Neuronal stem cell (in vitro differentiated cells): ENCODE results near the gene WDR88.
"Not testable (repeated sequence)": the region's sequence is repeated elsewhere in the genome, so short reads cannot be mapped to it uniquely, and the experiment has no call there.

Source experiments
- DNase-seq: peaks from one replicate; pipeline ENCODE4 v3.0.0-alpha.2; 2013; ENCODE audit warnings: low spot score
- H2AFZ ChIP-seq: one replicate; pipeline ENCODE4 v1.6.1; 2013; ENCODE audit warnings: mild to moderate bottlenecking, low read length, inconsistent platforms
- H2AK5ac ChIP-seq: 2 replicates; pipeline ENCODE4 v1.6.1; 2013; ENCODE audit warnings: low read depth, mild to moderate bottlenecking, inconsistent platforms, low read length, moderate library complexity, mixed read lengths
- H2BK120ac ChIP-seq: 2 replicates; pipeline ENCODE4 v1.6.1; 2013; ENCODE audit warnings: low read depth, mild to moderate bottlenecking, inconsistent platforms, low read length, moderate library complexity, mixed read lengths
- H2BK12ac ChIP-seq: one replicate; pipeline ENCODE4 v1.6.1; 2013; ENCODE audit warnings: low read length, inconsistent platforms
- H2BK15ac ChIP-seq: 2 replicates; pipeline ENCODE4 v1.6.1; 2013; ENCODE audit warnings: mild to moderate bottlenecking, low read length, inconsistent platforms, mixed read lengths
- H2BK5ac ChIP-seq: one replicate; pipeline ENCODE4 v1.6.1; 2013; ENCODE audit warnings: inconsistent platforms, mild to moderate bottlenecking, low read length, moderate library complexity
- H3K14ac ChIP-seq: one replicate; pipeline ENCODE4 v1.6.1; 2013; ENCODE audit warnings: low read length, inconsistent platforms
- H3K18ac ChIP-seq: 2 replicates; pipeline ENCODE4 v1.6.1; 2013; ENCODE audit warnings: low read length, inconsistent platforms
- H3K23ac ChIP-seq: 2 replicates; pipeline ENCODE4 v1.6.1; 2013; ENCODE audit warnings: low read depth, mild to moderate bottlenecking, mixed read lengths, low read length, inconsistent platforms; ENCODE audit not compliant: poor library complexity
- H3K27ac ChIP-seq: replicated peaks from 3 replicates; pipeline ENCODE4 v1.5.1; 2013; ENCODE audit warnings: low read length, inconsistent platforms
- H3K27me3 ChIP-seq, 3 experiments: 2 replicates each; pipeline ENCODE4 v1.6.1; 2013; ENCODE audit warnings: low read length in 3 of 3, mild to moderate bottlenecking in 2 of 3, inconsistent platforms in 1 of 3, low read depth in 1 of 3, mixed read lengths in 1 of 3, moderate library complexity in 1 of 3; ENCODE audit not compliant: control insufficient read depth in 3 of 3, insufficient read depth in 3 of 3
- H3K36me3 ChIP-seq, 2 donors: replicated peaks in 1 of 2; 2 replicates each; pipeline ENCODE4 v1.6.1; 2013; ENCODE audit warnings: low read length in 2 of 2; ENCODE audit not compliant: control insufficient read depth in 2 of 2, insufficient read depth in 2 of 2
- H3K4ac ChIP-seq: 2 replicates; pipeline ENCODE4 v1.6.1; 2013; ENCODE audit warnings: inconsistent platforms, mild to moderate bottlenecking, low read length, moderate library complexity
- H3K4me1 ChIP-seq, 2 donors: 1 replicate in 1 of 2; 2 replicates in 1 of 2; pipeline ENCODE4 v1.6.1; 2013; ENCODE audit warnings: low read length in 2 of 2, low read depth in 1 of 2; ENCODE audit not compliant: control insufficient read depth in 2 of 2, insufficient read depth in 1 of 2
- H3K4me2 ChIP-seq: one replicate; pipeline ENCODE4 v1.6.1; 2013; ENCODE audit warnings: mild to moderate bottlenecking, low read length, inconsistent platforms; ENCODE audit not compliant: insufficient read depth, poor library complexity, severe bottlenecking
- H3K4me3 ChIP-seq, 2 donors: 2 replicates each; pipeline ENCODE4 v1.5.1; 2013; ENCODE audit warnings: low read length in 2 of 2, mild to moderate bottlenecking in 2 of 2, inconsistent platforms in 1 of 2, moderate library complexity in 1 of 2
- H3K79me1 ChIP-seq: one replicate; pipeline ENCODE4 v1.6.1; 2013; ENCODE audit warnings: low read depth, mild to moderate bottlenecking, inconsistent platforms, low read length, moderate library complexity
- H3K9ac ChIP-seq: one replicate; pipeline ENCODE4 v1.6.1; 2013; ENCODE audit warnings: mild to moderate bottlenecking, low read depth, low read length, inconsistent platforms; ENCODE audit not compliant: poor library complexity
- H3K9me3 ChIP-seq, 2 donors: replicated peaks in 1 of 2; 2 replicates each; pipeline versions ENCODE3 to v1.6.1; 2013; ENCODE audit warnings: low read length in 2 of 2, mild to moderate bottlenecking in 2 of 2, inconsistent platforms in 1 of 2, low read depth in 1 of 2, mixed read lengths in 1 of 2, moderate library complexity in 1 of 2; ENCODE audit not compliant: control insufficient read depth in 2 of 2, insufficient read depth in 1 of 2
- H4K8ac ChIP-seq: one replicate; pipeline ENCODE4 v1.6.1; 2013; ENCODE audit warnings: low read depth, mild to moderate bottlenecking, inconsistent platforms, low read length, moderate library complexity
- H4K91ac ChIP-seq: one replicate; pipeline ENCODE4 v1.6.1; 2013; ENCODE audit warnings: low read length, low read depth, mild to moderate bottlenecking, inconsistent platforms; ENCODE audit not compliant: poor library complexity
- WGBS, 2 donors: extraction: QIAGEN DNeasy Blood & Tissue Kit; methylation state at CpG; one replicate each; pipeline ENCODE4 v1.1.7; 2013; ENCODE audit warnings: missing lambda C conversion rate in 2 of 2, mixed read lengths in 1 of 2; ENCODE audit not compliant: insufficient read length in 2 of 2, insufficient replicate concordance in 1 of 2; ENCODE audit errors: extremely low coverage in 2 of 2; 5-methylcytosine and 5-hydroxymethylcytosine counted together

The WDR88 gene

GRCh38 chr19:33220115-33220514 lies 88.2 kb downstream of the WDR88 start:
- Histone ChIP-seq H3K9ac (no peak overlapping the region), H3K9me3 (no peaks in the 10 kb centered on the region), H2BK120ac (no peak overlapping the region), H2BK12ac (peak overlapping the region; percentile 4), H3K4me2 (no peak overlapping the region), H3K18ac (peak overlapping the region; percentile 63), H2BK15ac (peak overlapping the region; percentile 95), H3K4ac (no peak overlapping the region), H4K91ac (peak overlapping the region; percentile 50), H3K79me1 (no peaks in the 10 kb centered on the region), H3K4me3 (no peak overlapping the region), H3K4me1 (peaks cover 0 to 16% of the 10 kb centered on the region in 2 donors), H2BK5ac (no peak overlapping the region), H2AK5ac (peak overlapping the region; percentile 86), H3K27me3 (peaks cover 2 to 48% (median 15%) of the 10 kb centered on the region in 3 experiments), H2AFZ (no peak overlapping the region), H3K14ac (no peak overlapping the region), H3K23ac (peak overlapping the region; percentile 13), H3K36me3 (no peaks in the 10 kb centered on the region), H4K8ac (no peak overlapping the region), H3K27ac (no peak overlapping the region)
- WGBS, 2 donors: no CpG with 5 or more reads among the region's 18 CpGs
- no peak for DNase-seq

- Histone ChIP-seq H3K27ac (no peak overlapping the region), H3K36me3 (no peaks in the 10 kb centered on the region), H3K27me3 (peaks cover 8 to 53% (median 22%) of the 10 kb centered on the region in 3 experiments), H3K9me3 (no peaks in the 10 kb centered on the region), H2AFZ (no peak overlapping the region), H3K4me1 (peaks cover 0 to 16% of the 10 kb centered on the region in 2 donors), H3K18ac (peak overlapping the region; percentile 25), H2BK15ac (no peak overlapping the region), H3K4me2 (no peak overlapping the region), H3K23ac (no peak overlapping the region), H4K8ac (no peak overlapping the region), H3K4me3 (no peak overlapping the region), H2BK12ac (no peak overlapping the region), H3K9ac (no peak overlapping the region), H3K79me1 (no peaks in the 10 kb centered on the region), H2AK5ac (no peak overlapping the region), H2BK120ac (no peak overlapping the region), H4K91ac (no peak overlapping the region), H3K14ac (no peak overlapping the region), H3K4ac (no peak overlapping the region), H2BK5ac (no peak overlapping the region)
- no peak for DNase-seq
- no CpG with 5 or more reads among the region's 9 CpGs for WGBS, 2 donors
Measured at GRCh38 chr19:33220735-33221134, 88.8 kb downstream of the WDR88 start.

- Histone ChIP-seq H3K27ac (no peak overlapping the region), H3K9ac (no peak overlapping the region), H2AFZ (no peak overlapping the region), H3K4me3 (no peak overlapping the region), H3K23ac (peak overlapping the region; percentile 62), H4K91ac (no peak overlapping the region), H3K79me1 (no peaks in the 10 kb centered on the region), H2BK15ac (peak overlapping the region; percentile 15), H2BK5ac (no peak overlapping the region), H3K36me3 (no peaks in the 10 kb centered on the region), H2AK5ac (peak overlapping the region; percentile 53), H3K4ac (no peak overlapping the region), H3K18ac (peak overlapping the region; percentile 84), H3K27me3 (peaks cover 16 to 62% (median 31%) of the 10 kb centered on the region in 3 experiments), H2BK12ac (no peak overlapping the region), H3K4me2 (peak overlapping the region; percentile 0), H4K8ac (no peak overlapping the region), H2BK120ac (no peak overlapping the region), H3K4me1 (peaks cover 0 to 20% of the 10 kb centered on the region in 2 donors), H3K9me3 (peaks cover 0 to 4% of the 10 kb centered on the region in 2 donors), H3K14ac (no peak overlapping the region)
- DNase-seq: no peak
- WGBS, 2 donors: no CpG with 5 or more reads among the region's 6 CpGs
Measured at GRCh38 chr19:33221638-33222037, 89.7 kb downstream of the WDR88 start.

- not testable (repeated sequence) for H2AFZ ChIP-seq, H3K18ac ChIP-seq, H2BK5ac ChIP-seq, H3K4ac ChIP-seq, H3K23ac ChIP-seq, H2BK12ac ChIP-seq, H3K4me2 ChIP-seq, H3K36me3 ChIP-seq, H2AK5ac ChIP-seq, H3K9me3 ChIP-seq, H4K8ac ChIP-seq, H3K27ac ChIP-seq, H3K14ac ChIP-seq, H2BK15ac ChIP-seq, DNase-seq, H3K4me3 ChIP-seq, H4K91ac ChIP-seq, H3K9ac ChIP-seq, H3K79me1 ChIP-seq, H2BK120ac ChIP-seq
- Histone ChIP-seq H3K4me1 (peaks cover 0 to 20% of the 10 kb centered on the region in 2 donors), H3K27me3 (peaks cover 18 to 68% (median 36%) of the 10 kb centered on the region in 3 experiments)
- WGBS, 2 donors: no CpG with 5 or more reads among the region's 2 CpGs
Measured at GRCh38 chr19:33222255-33222654, 90.3 kb downstream of the WDR88 start.
